Measurements from ENCODE around the gene SCO2. TPM values are rescaled to one million over a fixed set of nuclear protein-coding genes. Genes with fewer than 3 reads are reported as not detected.

SCO2 gene
- total and polyA plus RNA-seq, 9 of the 15 experiments (the other 6 are each of a cell fraction or from before 2014, with no cell fraction given), result 0.34 to 4.0 (median 1.1) TPM; not detected in 3

DNA sequence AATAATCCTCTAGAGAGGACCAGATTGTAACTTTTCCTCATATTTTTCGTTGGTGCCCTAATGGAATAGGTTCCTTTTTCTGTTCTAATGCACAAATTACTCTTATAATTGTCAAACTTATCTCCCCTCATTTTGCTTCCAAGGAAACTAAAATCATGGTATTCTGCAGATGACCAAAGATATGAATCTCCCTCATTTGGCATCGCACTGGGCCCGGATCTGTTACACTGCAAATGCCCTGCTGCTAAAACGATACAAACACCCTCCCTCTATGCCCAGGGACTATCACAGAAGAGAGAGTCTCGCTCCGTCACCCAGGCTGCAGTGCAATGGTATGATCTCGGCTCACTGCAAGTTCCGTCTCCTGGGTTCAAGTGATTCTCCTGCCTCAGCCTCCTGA, 27.9 kb upstream of the SCO2 start:
- Histone ChIP-seq H3K27ac (ENCODE audit: extremely low read depth, low read depth, low read length) (no peak overlapping the region), H3K9me3 (replicated peaks; ENCODE audit: control insufficient read depth, insufficient read depth, low read depth, low read length) (no peaks in the 10 kb centered on the region), H3K4me3 (no peak overlapping the region), H3K79me2 (ENCODE audit: control insufficient read depth, insufficient read depth, low read length) (no peaks in the 10 kb centered on the region), H3K27me3 (ENCODE audit: control insufficient read depth in 2 of 2, insufficient read depth in 2 of 2, low read length in 2 of 2) (peaks cover 0 to 11% of the 10 kb centered on the region in 2 experiments; a peak in 1 of 5 replicates), H3K36me3 (ENCODE audit: control insufficient read depth, insufficient read depth, low read length) (no peaks in the 10 kb centered on the region), H2AFZ (ENCODE audit: low read depth, low read length) (no peak overlapping the region), H3K9ac (ENCODE audit: insufficient read depth in 1 of 2, low read depth in 2 of 2, low read length in 2 of 2) (no peak overlapping the region), H3K4me1 (replicated peaks in 1 of 2; ENCODE audit: control insufficient read depth in 2 of 2, insufficient read depth in 2 of 2, low read length in 2 of 2) (peaks cover 0 to 11% of the 10 kb centered on the region in 2 experiments; a peak in 2 of 5 replicates), H3K4me2 (ENCODE audit: insufficient read depth, low read length) (no peak overlapping the region), H4K20me1 (replicated peaks; ENCODE audit: control insufficient read depth, insufficient read depth, low read length) (no peaks in the 10 kb centered on the region), H3K9me1 (ENCODE audit: control insufficient read depth, insufficient read depth, low read length) (no peaks in the 10 kb centered on the region)
- in situ Hi-C loops (cut with MboI) (no loop called here), intact Hi-C loops (cut with micrococcal nuclease) (no loop called here)
- BruUV-seq (replicated peaks), result no TSS peak
- ChIA-PET CTCF (ENCODE audit: low intra/inter-chr PET ratio) (no interaction called here), POLR2A (interaction anchor here (0.5 kb wide), 1 partner anchor 47 kb away, joined by 3 read pairs; no protein-coding TSS in a partner anchor)
- FAIRE-seq, result no peak
- no peak for ATAC-seq
- no peak for DNase-seq (ENCODE audit: extremely low read depth in 1 of 4, low spot score in 3 of 4)
- WGBS (ENCODE audit: insufficient coverage, low coverage, missing lambda C conversion rate), result 18% methylated on average over 8 of the region's 8 CpGs
- TF ChIP-seq, protein P1, sequence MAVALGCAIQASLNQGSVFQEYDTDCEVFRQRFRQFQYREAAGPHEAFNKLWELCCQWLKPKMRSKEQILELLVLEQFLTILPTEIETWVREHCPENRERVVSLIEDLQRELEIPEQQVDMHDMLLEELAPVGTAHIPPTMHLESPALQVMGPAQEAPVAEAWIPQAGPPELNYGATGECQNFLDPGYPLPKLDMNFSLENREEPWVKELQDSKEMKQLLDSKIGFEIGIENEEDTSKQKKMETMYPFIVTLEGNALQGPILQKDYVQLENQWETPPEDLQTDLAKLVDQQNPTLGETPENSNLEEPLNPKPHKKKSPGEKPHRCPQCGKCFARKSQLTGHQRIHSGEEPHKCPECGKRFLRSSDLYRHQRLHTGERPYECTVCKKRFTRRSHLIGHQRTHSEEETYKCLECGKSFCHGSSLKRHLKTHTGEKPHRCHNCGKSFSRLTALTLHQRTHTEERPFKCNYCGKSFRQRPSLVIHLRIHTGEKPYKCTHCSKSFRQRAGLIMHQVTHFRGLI (CRISPR knock-in tag; IDR thresholded peaks at IDR 0.05), result no peak
- TF ChIP-seq ZFPM2 (CRISPR knock-in tag; IDR thresholded peaks at IDR 0.05) (no peak), HCFC1 (IDR thresholded peaks at IDR 0.05; ENCODE audit: low read depth, low read length) (no peak), MCM5 (IDR thresholded peaks at IDR 0.05; ENCODE audit: low read depth) (no peak), ZFP30 (CRISPR knock-in tag; IDR thresholded peaks at IDR 0.05; ENCODE audit: borderline replicate concordance) (no peak), NONO (IDR thresholded peaks at IDR 0.05; ENCODE audit: low read depth in 2 of 2, low read length in 1 of 2) (no peak), ZNF778 (CRISPR knock-in tag; IDR thresholded peaks at IDR 0.05) (no peak)
- TF ChIP-seq, protein P2, sequence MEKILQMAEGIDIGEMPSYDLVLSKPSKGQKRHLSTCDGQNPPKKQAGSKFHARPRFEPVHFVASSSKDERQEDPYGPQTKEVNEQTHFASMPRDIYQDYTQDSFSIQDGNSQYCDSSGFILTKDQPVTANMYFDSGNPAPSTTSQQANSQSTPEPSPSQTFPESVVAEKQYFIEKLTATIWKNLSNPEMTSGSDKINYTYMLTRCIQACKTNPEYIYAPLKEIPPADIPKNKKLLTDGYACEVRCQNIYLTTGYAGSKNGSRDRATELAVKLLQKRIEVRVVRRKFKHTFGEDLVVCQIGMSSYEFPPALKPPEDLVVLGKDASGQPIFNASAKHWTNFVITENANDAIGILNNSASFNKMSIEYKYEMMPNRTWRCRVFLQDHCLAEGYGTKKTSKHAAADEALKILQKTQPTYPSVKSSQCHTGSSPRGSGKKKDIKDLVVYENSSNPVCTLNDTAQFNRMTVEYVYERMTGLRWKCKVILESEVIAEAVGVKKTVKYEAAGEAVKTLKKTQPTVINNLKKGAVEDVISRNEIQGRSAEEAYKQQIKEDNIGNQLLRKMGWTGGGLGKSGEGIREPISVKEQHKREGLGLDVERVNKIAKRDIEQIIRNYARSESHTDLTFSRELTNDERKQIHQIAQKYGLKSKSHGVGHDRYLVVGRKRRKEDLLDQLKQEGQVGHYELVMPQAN (IDR thresholded peaks at IDR 0.05; ENCODE audit: borderline replicate concordance), result no peak
- TF ChIP-seq, protein P3, sequence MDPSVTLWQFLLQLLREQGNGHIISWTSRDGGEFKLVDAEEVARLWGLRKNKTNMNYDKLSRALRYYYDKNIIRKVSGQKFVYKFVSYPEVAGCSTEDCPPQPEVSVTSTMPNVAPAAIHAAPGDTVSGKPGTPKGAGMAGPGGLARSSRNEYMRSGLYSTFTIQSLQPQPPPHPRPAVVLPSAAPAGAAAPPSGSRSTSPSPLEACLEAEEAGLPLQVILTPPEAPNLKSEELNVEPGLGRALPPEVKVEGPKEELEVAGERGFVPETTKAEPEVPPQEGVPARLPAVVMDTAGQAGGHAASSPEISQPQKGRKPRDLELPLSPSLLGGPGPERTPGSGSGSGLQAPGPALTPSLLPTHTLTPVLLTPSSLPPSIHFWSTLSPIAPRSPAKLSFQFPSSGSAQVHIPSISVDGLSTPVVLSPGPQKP (CRISPR knock-in tag; IDR thresholded peaks at IDR 0.05), result no peak
- TF ChIP-seq, protein P4, sequence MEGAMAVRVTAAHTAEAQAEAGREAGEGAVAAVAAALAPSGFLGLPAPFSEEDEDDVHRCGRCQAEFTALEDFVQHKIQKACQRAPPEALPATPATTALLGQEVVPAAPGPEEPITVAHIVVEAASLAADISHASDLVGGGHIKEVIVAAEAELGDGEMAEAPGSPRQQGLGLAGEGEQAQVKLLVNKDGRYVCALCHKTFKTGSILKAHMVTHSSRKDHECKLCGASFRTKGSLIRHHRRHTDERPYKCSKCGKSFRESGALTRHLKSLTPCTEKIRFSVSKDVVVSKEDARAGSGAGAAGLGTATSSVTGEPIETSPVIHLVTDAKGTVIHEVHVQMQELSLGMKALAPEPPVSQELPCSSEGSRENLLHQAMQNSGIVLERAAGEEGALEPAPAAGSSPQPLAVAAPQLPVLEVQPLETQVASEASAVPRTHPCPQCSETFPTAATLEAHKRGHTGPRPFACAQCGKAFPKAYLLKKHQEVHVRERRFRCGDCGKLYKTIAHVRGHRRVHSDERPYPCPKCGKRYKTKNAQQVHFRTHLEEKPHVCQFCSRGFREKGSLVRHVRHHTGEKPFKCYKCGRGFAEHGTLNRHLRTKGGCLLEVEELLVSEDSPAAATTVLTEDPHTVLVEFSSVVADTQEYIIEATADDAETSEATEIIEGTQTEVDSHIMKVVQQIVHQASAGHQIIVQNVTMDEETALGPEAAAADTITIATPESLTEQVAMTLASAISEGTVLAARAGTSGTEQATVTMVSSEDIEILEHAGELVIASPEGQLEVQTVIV (CRISPR knock-in tag; IDR thresholded peaks at IDR 0.05; ENCODE audit: borderline replicate concordance), result no peak
- TF ChIP-seq, protein P5, sequence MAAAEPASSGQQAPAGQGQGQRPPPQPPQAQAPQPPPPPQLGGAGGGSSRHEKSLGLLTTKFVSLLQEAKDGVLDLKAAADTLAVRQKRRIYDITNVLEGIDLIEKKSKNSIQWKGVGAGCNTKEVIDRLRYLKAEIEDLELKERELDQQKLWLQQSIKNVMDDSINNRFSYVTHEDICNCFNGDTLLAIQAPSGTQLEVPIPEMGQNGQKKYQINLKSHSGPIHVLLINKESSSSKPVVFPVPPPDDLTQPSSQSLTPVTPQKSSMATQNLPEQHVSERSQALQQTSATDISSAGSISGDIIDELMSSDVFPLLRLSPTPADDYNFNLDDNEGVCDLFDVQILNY (CRISPR knock-in tag; IDR thresholded peaks at IDR 0.05), result no peak
- TF ChIP-seq, protein P6, sequence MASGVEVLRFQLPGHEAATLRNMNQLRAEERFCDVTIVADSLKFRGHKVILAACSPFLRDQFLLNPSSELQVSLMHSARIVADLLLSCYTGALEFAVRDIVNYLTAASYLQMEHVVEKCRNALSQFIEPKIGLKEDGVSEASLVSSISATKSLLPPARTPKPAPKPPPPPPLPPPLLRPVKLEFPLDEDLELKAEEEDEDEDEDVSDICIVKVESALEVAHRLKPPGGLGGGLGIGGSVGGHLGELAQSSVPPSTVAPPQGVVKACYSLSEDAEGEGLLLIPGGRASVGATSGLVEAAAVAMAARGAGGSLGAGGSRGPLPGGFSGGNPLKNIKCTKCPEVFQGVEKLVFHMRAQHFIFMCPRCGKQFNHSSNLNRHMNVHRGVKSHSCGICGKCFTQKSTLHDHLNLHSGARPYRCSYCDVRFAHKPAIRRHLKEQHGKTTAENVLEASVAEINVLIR (CRISPR knock-in tag; IDR thresholded peaks at IDR 0.05), result no peak
